Stimulated activated CD4-positive, alpha-beta T cell treated with anti-CD3 and anti-CD28 coated beads, Interleukin-15, amount 100 ng/mL, for 1 hour (primary cell): ENCODE data around the gene CACNA1B.
"Not testable (repeated sequence)": the region's sequence is repeated elsewhere in the genome, so short reads cannot be mapped to it uniquely, and the experiment has no call there.

Experiments used
- DNase-seq, 2 donors: peaks; one replicate each; pipeline ENCODE4 v3.0.0-alpha.2; 2020; ENCODE audit warnings: low read depth in 1 of 2, low spot score in 1 of 2

The CACNA1B gene

DNA sequence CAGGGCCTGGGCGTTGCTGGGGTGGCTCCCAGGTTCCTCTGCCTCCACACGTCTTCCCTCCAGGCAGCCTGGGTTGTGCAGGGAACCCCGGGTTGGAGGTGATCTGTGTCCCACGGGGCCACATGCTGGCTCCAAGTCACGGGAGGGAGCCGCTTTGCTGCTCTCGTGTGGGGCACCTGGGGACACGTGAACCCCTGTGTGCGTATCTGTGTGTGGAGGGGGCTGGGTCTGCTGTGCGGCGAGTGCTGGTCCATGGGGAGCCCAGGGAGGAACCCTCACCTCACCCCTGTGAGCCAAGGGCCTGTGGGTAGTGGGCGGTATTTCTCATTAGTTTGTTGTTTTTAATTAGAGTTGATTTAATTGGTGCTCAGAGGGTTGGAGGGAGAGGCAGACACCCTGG lies 7.5 kb downstream of the CACNA1B start:
- not testable (repeated sequence) for DNase-seq

DNA sequence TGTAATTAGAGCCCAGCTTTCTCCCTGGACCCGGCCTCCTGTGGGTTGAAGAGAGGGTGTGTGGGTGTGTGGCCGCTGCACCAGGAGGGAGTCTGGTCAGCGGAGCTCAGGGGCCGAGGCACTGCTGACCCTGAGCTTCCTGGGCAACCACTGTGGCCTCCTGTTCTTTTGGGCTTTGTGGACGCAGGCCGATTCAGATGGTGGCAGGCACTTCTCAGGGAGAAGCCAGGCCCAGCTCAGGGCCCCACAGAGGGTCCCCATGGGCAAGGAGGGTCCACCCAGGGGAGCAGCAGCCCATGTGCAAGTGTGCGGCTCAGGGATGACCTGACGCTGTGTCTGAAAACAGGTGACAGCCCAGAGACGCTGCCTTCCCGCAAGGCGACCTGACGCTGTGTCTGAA lies 11.0 kb downstream of the CACNA1B start:
- DNase-seq = not testable (repeated sequence)

DNA sequence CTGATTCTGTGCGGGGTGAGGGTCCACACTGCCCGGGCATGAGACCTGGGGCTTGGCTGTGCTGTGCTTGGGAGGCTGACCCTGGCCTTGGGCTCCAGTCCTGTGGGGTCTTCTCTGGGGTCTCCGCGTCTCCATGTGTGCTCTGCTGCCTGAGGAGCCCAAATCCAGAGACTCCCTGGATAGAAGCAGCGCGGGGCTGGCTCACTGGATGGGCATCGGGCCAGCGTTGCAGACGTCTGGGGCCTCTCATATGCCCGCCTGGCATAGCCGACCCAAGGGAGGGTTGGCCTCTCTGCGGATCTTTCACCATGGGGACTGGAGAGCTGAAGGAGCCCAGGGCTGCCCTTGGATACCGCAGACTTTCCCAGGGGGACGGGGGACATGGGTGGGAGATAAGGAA lies 12.4 kb downstream of the CACNA1B start:
- DNase-seq = not testable (repeated sequence)

DNA sequence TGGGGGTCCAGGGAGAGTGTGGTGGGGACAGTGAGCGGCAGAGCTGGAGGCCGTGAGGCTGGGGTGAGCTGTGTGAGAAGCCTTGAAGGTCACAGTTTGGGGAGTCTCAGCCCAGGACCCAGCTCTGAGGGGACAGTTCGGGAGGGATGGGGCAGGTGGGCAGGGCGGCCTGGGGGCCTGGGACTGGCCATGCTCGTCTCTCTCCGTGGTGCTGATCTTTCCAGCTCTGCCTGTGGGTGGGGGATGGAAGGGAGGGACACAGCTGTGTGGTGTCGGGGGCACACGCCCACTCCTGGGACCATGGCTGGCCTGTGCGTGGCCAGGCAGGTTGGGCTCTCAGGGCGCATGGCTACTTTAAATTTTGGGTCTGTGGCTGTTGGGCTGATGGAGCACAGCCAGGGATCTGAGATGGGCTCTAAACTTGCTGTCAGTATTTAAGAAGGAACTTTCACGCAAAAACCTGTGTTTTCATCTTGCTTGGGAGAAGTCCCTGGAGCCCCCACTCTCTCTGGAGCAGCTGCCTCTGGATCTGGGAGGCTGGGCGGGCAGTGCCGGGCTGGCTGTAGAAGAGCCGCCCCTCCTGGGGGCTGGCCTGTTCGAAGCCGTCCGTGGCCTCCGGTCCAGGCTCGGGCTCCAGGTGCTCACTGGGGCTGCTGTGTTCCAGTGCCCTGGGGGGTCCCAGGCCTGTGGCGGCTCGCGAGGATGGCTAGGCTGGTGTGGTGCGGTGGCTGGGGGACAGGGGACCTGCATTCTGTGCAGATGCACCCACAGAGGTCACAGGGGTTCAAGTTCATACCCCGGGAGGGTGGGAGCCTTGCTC lies 13.4 kb downstream of the CACNA1B start:
- DNase-seq = not testable (repeated sequence)

DNA sequence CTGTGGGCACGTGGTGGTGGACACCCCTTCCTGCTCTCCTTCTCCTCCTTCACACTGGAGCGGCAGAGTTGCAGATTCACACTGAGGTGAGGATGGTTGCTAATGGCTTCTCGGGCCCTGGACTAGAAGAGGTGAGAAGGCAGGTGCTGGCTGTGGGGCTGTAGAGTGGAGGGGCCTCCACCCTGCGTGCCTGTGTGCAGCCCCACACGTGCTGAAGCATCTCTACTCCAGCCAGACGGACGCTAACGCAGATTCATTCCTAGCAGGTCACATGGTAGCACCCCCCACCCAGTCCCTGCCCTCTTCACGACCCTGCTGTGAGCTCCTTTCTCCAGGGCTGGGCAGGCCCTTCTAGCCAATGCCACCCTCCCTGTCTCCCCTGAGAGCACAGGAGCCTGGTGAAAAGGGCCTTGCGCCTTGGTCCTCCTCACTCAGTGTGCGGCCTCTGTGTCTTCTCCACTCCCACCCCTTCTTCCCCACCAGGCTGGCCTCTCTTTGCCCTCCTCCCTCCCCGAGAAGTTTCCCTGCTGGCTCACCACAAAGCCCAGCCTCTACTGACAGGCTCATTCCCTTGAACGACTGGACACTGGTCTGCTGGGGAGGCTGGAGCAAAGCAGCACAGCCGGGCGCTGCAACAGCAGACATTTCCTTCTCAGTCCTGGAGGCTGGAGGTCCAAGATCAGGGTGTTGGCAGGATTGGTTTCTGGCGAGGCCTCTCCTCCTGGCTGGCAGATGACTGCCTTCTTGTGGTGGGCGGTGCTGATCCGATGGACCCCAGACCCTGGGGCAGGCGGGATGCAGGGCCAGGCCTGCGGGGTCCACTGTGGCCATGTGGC lies 14.2 kb downstream of the CACNA1B start:
- DNase-seq = no peak

DNA sequence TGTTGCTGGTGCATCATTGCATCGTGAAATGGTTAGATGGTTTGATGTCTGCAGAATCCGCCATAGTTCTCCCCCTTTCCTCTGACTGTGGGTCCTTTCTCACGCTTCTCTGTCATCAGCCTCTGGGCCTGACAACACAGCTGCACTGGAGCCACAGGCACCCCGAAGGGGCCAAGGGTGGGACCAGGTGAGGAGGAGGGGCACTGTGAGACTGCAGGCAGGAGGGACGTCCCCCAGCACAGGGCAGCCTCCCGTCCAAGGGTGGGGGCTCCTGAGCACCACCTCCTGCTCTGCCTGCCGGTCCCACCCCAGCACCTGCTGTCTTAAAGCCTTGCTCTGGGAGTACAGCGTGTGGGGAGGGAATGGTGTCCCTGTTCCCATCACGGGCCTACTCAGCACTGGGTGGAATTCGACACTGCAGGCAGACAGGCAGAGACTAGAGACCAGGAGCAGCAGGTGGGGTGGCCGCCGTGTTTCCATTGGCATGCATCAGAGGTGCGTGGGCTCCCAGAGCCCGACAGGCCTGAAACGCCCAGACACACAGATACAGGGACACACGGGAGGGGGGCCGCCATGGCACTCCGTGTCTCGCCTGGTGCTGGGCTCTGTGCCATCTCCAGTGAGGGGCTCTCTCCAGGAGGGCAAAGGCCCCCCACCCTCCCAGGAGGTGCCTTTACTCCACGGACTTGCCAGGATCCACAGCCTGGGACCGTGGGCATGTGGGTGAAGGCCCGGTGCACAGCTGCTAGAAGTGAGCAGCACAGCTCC lies 15.0 kb downstream of the CACNA1B start:
- DNase-seq = no peak

DNA sequence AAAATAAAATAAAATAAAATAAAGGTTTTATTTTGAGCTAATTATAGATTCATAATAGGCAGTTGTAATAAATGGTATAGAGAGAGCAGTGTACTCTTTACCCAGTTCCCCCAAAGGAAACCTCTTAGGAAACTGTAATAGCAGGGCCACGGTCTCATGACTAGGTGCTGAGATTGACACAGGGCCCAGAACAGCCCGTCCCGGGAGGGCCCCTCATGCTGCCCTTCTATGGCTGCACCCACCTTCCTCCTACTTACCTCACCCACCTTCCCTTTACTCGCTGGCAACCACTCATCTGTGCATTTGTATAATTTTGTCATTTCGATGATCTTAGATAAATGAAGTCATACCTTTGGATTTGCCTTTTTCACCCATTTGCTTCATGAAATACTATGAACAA lies 16.1 kb downstream of the CACNA1B start:
- DNase-seq = no peak

DNA sequence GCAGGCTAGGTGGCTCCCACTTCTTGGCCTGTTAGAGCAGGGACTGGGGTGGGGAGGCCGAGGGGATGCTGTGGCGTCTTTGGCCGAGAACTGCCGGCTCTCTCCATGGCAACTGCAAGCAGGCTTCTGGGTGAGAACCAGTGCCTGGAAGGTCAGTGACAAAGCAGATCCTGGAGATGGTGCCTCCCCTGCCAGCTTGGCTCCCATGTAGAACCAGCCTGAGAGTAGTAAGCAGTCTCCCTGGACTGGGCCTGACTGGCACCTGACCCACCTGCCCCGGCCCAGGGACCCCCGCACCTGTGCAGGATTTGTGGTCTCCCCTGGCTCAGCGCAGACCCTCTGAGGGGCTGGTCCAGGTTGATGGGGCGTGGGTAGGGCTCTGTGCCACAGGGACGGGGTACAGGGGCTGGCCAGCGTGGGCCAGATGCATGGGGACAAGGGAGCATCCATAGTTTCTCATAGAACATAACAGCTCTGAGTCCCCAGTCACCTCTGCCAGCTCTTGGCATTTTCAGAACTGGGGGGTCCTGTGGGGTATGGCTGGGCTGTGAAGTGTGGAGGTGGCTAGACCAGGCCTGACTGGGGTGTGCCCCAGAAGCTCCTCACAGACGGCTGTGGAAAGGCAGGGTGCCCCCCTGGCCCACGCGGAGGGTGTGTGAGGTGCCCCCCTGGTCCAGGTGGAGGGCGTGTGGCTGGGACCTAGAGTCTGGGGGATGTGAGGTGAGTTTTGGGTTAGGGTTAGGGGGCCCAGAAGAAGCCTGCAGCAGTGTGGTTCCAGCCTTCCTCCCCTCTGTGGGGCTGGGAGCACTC lies 22.2 kb downstream of the CACNA1B start:
- no peak for DNase-seq

DNA sequence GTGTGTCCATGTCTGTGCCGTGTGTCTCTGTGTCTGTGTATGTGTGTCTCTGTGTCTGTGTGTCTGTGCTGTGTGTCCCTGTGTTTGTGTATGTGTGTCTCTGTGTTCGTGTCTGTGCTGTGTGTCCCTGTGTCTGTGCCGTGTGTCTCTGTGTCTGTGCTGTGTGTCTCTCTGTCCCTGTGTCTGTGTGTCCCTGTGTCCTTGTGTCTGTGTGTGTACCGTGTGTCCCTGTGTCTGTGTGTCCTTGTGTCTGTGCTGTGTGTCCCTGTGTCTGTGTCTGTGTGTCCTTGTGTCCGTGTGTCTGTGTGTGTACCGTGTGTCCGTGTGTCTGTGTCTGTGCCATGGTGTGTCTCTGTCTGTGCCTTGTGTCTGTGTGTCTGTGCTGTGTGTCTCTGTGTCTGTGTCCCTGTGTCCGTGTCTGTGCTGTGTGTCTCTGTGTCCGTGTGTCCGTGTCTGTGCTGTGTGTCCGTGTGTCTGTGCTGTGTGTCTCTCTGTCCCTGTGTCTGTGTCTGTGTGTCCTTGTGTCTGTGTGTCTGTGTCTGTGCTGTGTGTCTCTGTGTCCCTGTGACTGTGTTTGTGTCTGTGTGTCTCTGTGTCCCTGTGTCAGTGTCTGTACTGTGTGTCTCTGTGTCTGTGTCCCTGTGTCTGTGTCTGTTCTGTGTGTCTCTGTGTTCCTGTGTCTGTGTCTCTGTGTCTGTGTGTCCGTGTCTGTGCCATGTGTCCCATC lies 23.2 kb downstream of the CACNA1B start:
- DNase-seq = no peak

DNA sequence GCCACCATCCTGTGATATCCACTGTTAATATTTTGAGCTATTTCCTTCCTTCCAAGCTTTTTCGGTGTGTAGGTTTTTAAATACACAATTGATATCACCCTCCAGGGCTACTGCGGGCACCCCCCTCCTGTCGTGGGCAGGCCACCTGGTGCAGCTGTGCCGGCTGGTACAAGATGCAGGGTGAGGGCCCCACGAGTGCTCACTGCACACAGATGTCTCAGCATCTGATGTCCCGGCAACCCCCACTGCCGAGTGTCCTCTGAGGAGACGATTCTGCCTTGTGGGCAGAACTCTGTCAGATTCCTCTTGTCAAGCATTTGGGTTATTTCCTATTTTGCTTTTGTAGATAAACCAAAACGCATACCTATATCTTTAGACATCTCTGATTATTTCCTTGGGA lies 25.1 kb downstream of the CACNA1B start:
- DNase-seq = no peak

DNA sequence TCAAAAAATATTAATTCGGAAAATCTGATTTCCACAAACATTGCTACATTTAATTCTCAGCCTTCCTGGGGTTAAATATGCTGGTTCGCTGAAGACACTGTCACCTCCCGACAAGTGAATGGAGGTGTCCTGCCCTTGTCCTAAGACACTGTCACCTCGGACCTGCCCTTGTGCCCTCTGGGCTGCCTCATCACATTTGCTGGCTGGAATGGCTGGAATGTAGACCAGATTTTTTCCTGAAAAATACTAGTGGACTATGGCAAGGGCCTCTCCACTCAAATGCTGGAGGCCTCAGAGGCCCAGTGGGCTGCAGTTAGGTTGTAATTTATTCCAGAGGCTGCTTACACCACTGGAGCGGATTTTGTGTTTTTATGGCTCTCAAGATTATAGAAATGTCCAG lies 28.2 kb downstream of the CACNA1B start:
- no peak for DNase-seq

DNA sequence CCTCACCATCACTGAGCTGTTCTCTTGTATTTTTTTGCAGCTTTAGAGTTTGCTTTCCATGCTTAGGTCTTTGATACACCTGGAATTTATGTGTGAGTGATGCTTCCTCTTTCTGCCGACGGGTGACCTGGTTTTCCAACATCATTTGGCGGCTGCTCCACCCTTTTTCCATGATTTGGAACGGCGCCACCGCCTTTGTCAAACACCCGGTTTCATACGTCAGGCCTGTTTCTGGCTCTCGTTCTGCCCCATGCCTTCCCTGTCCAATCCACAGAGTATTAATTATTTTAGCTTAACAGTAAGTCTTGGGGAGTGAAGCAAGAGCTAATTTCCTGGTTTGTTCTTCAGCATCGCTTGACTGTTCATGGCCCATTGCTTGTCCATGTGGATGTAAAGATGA lies 30.2 kb downstream of the CACNA1B start:
- DNase-seq = no peak

DNA sequence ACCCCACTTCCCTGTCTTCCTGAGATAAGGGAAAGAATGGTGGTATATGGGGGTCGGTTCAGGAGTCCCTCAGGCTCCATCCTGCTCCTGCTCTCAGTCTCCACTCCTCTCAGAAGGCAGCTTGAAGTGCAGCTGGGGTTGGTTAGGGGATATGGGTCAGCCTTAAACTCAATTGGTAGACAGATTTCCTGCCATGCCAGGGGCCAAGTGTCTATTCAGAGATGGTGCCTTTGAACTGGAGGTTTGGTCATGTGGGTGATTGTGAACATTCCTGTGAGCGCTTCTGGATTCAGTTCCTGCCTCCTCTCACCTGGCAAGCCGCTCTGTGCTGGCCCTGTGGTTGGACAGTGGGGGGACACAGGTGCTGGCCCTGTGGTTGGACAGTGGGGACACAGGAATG lies 35.1 kb downstream of the CACNA1B start:
- no peak for DNase-seq

DNA sequence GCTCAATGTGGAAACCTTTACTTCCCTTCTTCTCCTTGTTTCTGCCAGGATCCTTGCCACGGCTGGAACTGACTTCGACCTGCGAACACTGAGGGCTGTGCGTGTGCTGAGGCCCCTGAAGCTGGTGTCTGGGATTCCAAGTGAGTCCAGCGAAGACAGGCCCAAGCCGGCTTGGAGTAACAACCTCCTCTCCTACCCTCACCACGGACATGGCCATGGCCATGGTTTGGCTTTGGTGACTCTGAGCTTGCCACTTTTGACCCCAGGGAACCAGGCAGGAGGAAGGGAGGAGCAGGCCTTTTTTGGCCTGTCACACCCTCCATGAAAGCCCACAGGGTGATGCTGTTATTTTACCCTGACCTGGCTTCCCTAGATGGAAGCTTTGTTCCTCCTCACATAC lies 35.5 kb downstream of the CACNA1B start:
- DNase-seq = no peak

DNA sequence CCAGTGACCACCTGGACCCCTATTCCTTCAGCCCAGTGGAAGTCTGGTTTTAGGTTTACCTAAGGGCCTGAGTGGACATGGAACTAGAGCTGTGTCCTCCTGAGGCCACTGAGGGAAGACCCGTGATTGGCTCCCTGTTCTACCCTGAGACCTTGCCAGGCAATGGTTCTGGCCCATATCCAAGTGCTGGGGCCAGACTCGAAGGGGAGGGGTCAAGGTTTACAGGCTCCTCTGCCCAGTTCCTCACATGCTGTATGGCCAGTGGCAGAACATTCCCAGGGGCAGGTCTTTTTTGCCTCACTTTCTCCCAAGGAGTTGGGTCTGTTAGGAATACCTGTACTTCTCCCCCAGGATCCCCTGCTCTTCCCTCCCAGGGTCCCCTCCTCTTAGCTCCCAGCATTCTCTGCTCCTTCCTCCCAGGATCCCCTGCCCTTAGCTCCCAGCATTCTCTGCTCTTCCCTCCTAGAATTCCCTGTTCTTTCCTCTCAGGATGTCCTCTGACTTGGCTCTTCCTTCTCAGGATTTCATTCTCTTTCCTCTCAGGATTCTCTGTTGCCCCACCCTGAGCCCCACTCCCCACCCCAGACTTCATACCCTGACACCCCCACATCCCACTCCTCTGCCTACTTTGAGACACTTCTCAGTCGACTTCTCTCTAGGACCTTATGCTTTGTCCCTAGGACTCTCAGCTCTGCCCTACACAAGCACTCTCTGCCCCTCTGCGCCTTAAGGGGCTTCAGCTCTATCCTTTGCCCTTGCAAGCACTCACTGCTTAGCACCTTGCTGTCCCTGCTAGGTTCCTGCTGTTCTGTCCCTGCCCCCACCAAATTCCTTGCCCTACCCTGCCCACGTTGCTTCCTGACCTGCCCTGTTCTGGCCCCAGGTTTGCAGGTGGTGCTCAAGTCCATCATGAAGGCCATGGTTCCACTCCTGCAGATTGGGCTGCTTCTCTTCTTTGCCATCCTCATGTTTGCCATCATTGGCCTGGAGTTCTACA lies 36.5 kb downstream of the CACNA1B start:
- no peak for DNase-seq

DNA sequence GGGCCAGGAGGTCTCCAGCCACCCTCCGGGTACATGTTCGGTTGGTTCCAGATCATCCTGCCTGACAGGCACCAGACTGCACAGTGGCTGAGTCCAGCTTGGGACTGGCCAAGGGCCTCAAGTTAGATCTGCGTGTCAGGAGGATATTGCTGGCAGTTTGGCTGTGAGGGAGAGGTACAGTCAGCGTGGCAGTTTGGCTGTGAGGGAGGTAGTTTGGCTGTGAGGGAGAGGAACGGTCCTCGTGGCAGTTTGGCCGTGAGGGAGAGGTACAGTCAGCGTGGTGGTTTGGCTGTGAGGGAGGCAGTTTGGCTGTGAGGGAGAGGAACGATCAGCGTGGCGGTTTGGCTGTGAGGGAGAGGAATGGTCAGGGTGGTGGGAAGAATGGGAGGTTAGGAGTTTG lies 39.0 kb downstream of the CACNA1B start:
- no peak for DNase-seq

DNA sequence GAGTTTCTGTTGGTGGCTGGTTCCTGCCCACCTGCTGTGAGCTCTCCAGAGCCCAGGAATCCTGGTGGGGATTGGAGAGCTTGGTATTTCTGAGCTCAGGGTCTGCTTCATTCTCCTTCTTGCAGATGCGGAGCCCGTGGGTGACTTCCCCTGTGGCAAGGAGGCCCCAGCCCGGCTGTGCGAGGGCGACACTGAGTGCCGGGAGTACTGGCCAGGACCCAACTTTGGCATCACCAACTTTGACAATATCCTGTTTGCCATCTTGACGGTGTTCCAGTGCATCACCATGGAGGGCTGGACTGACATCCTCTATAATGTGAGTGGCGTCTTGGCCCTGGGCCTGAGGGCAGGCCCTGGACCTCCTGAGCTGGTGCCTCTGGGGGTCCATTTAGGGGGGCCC lies 39.5 kb downstream of the CACNA1B start:
- DNase-seq = no peak

DNA sequence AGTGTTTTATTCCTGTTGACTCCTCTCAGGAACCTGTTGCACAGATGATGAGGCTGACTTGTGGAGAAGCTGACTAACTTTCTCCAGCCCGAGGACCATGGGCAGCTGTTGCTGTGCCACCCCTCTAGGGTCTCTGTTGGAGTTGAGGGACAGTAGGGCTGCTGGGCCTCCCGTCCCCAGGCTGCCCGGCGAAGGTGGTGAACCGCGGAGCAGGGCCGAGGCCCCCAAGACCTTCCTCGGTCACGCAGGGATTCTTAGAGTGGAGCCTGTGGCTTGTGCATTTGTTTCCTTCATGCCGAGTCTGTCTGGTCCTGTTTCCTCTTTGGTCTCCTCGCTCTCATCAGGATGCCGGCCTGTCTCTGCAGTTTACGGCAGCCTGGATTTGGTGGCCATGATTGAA lies 40.2 kb downstream of the CACNA1B start:
- DNase-seq = no peak
